K562 (cell line): ENCODE results near the gene AP2A2. TPM values are rescaled to one million over a fixed set of nuclear protein-coding genes. Genes with fewer than 3 reads are reported as not detected.

ENCODE experiments used
- ATAC-seq: fragments of 200-7000 bp; cut with Tn5 transposase; 3 replicates; pipeline ENCODE4 v1.9.1; 2020; ENCODE audit warnings: moderate library complexity
- BruUV-seq: library from RNA; stranded (reverse); fragments of 400-500 nt; replicated peaks from 2 replicates; lab custom pipeline; 2021; lab: Mats Ljungman, UMichigan
- CTCF ChIA-PET: fragments of 300-600 bp; formaldehyde crosslinking; extraction: SDS; loops from one replicate; lab custom pipeline; 2021; ENCODE audit warnings: low intra/inter-chr PET ratio; lab: Yijun Ruan, JAX
- POLR2A ChIA-PET: fragments of 300-600, 350-650 bp; sonication (Branson Sonifier 250); formaldehyde crosslinking; extraction: SDS; loops from one replicate; lab custom pipeline; 2021; ENCODE audit warnings: antibody characterized with exemption, inconsistent platforms; lab: Yijun Ruan, JAX
- DNase-seq, 4 experiments: peaks; one replicate each; pipeline versions ENCODE4 v3.0.0 to v3.0.0-alpha.2; 2011 to 2018; ENCODE audit warnings: low spot score in 3 of 4, mixed read lengths in 3 of 4; ENCODE audit errors: extremely low read depth in 1 of 4
- FAIRE-seq: peaks from 2 replicates; lab custom pipeline; 2011; peaks lifted over from hg19 to GRCh38; lab: Jason Lieb, UNC
- H2AFZ ChIP-seq: 2 replicates; pipeline ENCODE4 v1.6.0; 2011; ENCODE audit warnings: low read depth, low read length, control low read depth, inconsistent platforms
- H3K27ac ChIP-seq: fragments of 200-600 bp; 3 replicates; pipeline ENCODE4 v1.8.0; 2011; ENCODE audit warnings: low read depth, mild to moderate bottlenecking, control low read depth, inconsistent platforms, low read length, moderate library complexity, mixed read lengths; ENCODE audit errors: extremely low read depth
- H3K27me3 ChIP-seq, 2 experiments: fragments of 300-600 bp in 1 of 2; 2 replicates in 1 of 2; 3 replicates in 1 of 2; pipeline versions ENCODE4 v1.6.0 to v1.8.0; 2011; ENCODE audit warnings: inconsistent platforms in 2 of 2, low read length in 2 of 2, mild to moderate bottlenecking in 1 of 2, mixed read lengths in 1 of 2, moderate library complexity in 1 of 2; ENCODE audit not compliant: control insufficient read depth in 2 of 2, insufficient read depth in 2 of 2
- H3K36me3 ChIP-seq: fragments of 300-600 bp; 3 replicates; pipeline ENCODE4 v1.8.0; 2011; ENCODE audit warnings: mild to moderate bottlenecking, low read length, inconsistent platforms; ENCODE audit not compliant: control insufficient read depth, insufficient read depth
- H3K4me1 ChIP-seq, 2 experiments: fragments of 200-600 bp in 1 of 2; replicated peaks in 1 of 2; 2 replicates in 1 of 2; 3 replicates in 1 of 2; pipeline versions ENCODE4 v1.5.1 to v1.8.0; 2011; ENCODE audit warnings: inconsistent platforms in 2 of 2, low read length in 2 of 2, mild to moderate bottlenecking in 1 of 2, mixed read lengths in 1 of 2, moderate library complexity in 1 of 2; ENCODE audit not compliant: control insufficient read depth in 2 of 2, insufficient read depth in 2 of 2
- H3K4me2 ChIP-seq: 2 replicates; pipeline ENCODE4 v1.6.1; 2011; ENCODE audit warnings: low read length, control low read depth, inconsistent platforms, mixed read lengths; ENCODE audit not compliant: insufficient read depth
- H3K4me3 ChIP-seq: fragments of 200-600 bp; sonication (generic), shearing (Covaris generic); 2 replicates; pipeline ENCODE4 v1.5.1; 2016; ENCODE audit warnings: control low read depth, inconsistent platforms
- H3K79me2 ChIP-seq: fragments of 200-600 bp; 3 replicates; pipeline ENCODE4 v1.8.0; 2011; ENCODE audit warnings: low read length, inconsistent platforms; ENCODE audit not compliant: control insufficient read depth, insufficient read depth
- H3K9ac ChIP-seq, 2 experiments: 2 replicates each; pipeline versions ENCODE4 v1.6.0 to v1.6.1; 2011; ENCODE audit warnings: low read depth in 2 of 2, low read length in 2 of 2, control low read depth in 1 of 2, inconsistent platforms in 1 of 2, mild to moderate bottlenecking in 1 of 2, mixed read lengths in 1 of 2; ENCODE audit not compliant: insufficient read depth in 1 of 2
- H3K9me1 ChIP-seq: one replicate; pipeline ENCODE4 v1.6.0; 2011; ENCODE audit warnings: inconsistent platforms, mild to moderate bottlenecking, low read length, moderate library complexity; ENCODE audit not compliant: control insufficient read depth, insufficient read depth
- H3K9me3 ChIP-seq: replicated peaks from 2 replicates; pipeline ENCODE4 v1.5.1; 2011; ENCODE audit warnings: low read depth, low read length, inconsistent platforms; ENCODE audit not compliant: control insufficient read depth, insufficient read depth
- H4K20me1 ChIP-seq: replicated peaks from 2 replicates; pipeline ENCODE4 v1.6.1; 2011; ENCODE audit warnings: low read length, inconsistent platforms, mixed read lengths; ENCODE audit not compliant: control insufficient read depth, insufficient read depth
- CBX1 ChIP-seq: sonication (generic); IDR thresholded peaks from 2 replicates; pipeline ENCODE4 v1.6.1; 2016; ENCODE audit warnings: antibody characterized with exemption, low read depth, mild to moderate bottlenecking
- CREB3L1 ChIP-seq: fragments of 450-650 bp; IDR thresholded peaks from 2 replicates; pipeline ENCODE4 v1.6.1; 2014; ENCODE audit warnings: low read depth, mild to moderate bottlenecking, moderate library complexity, borderline replicate concordance
- GMEB1 ChIP-seq: fragments of 250-450 bp; sonication (Bioruptor Pico); IDR thresholded peaks from 2 replicates; pipeline ENCODE4 v1.4.0; 2020; ENCODE audit warnings: mild to moderate bottlenecking
- RB1 ChIP-seq: fragments of 450-650 bp; IDR thresholded peaks from 2 replicates; pipeline ENCODE4 v1.6.1; 2017; ENCODE audit warnings: low read depth, mild to moderate bottlenecking
- TSHZ1 ChIP-seq: fragments of 250-450 bp; sonication (Bioruptor Pico); IDR thresholded peaks from 2 replicates; pipeline ENCODE4 v1.4.0; 2020; ENCODE audit warnings: mild to moderate bottlenecking, moderate library complexity
- VEZF1 ChIP-seq: fragments of 200-800 bp; sonication (Bioruptor generic); IDR thresholded peaks from 2 replicates; pipeline ENCODE4 v1.6.1; 2017; ENCODE audit warnings: missing genetic modification characterization, missing compliant biosample characterization
- ZBTB34 ChIP-seq: fragments of 250-450 bp; sonication (Bioruptor Pico); IDR thresholded peaks from 2 replicates; pipeline ENCODE4 v1.8.0; 2021; ENCODE audit warnings: mild to moderate bottlenecking, moderate library complexity
- ZC3H8 ChIP-seq: fragments of 450-650 bp; IDR thresholded peaks from 2 replicates; pipeline ENCODE4 v1.6.1; 2017
- ZNF217 ChIP-seq: sonication (generic); formaldehyde crosslinking; IDR thresholded peaks from 2 replicates; pipeline ENCODE4 v1.8.0; 2022; ENCODE audit warnings: mild to moderate bottlenecking, missing genetic modification reagents
- ZNF277 ChIP-seq: fragments of 250-450 bp; sonication (Bioruptor Pico); IDR thresholded peaks from 2 replicates; pipeline ENCODE4 v1.8.0; 2022; ENCODE audit warnings: inconsistent platforms, mild to moderate bottlenecking, moderate library complexity, borderline replicate concordance
- ZNF384 ChIP-seq: IDR thresholded peaks from 2 replicates; pipeline ENCODE4 v1.6.1; 2012; ENCODE audit warnings: low read depth, low read length, improper control_type of control experiment
- WGBS: fragments of 100-300 bp; shearing (Covaris generic); methylation state at CpG from one replicate; pipeline ENCODE4 v1.1.6; 2016; ENCODE audit warnings: low coverage, mixed read lengths; ENCODE audit not compliant: insufficient coverage; ENCODE audit errors: missing lambda C conversion rate; 5-methylcytosine and 5-hydroxymethylcytosine counted together
- in situ Hi-C: fragments of 300-500 bp; cut with MboI; formaldehyde crosslinking; loops from 4 replicates; pipeline ENCODE4 v1.15.0; 2018; ENCODE audit warnings: inconsistent platforms, mixed read lengths
- intact Hi-C: fragments of 100-400 bp; cut with micrococcal nuclease; formaldehyde crosslinking; loops from 2 replicates; pipeline ENCODE4 v1.14.2; 2022
- polyA plus RNA-seq, 8 experiments: library from polyadenylated mRNA; depleted of rRNA in 4 of 8; stranded (reverse) in 5 of 8; unstranded in 3 of 8; fragments of >200 nt; fragmentation: Nextera tagmentation in 2 of 8; fragmentation: Illumina TruSeq in 1 of 8; extraction: Ambion mirVana in 2 of 8; extraction: Trizol in 1 of 8; gene quantifications; 2 replicates each; pipeline versions ENCODE4 v1.2.1 to v1.2.3, GENCODE V29; 2011 to 2014; ENCODE audit warnings: inconsistent platforms in 1 of 8, missing spikeins in 1 of 8
- total RNA-seq, 7 experiments: library from RNA; depleted of rRNA in 6 of 7; stranded (reverse); fragments of >200 nt in 6 of 7; fragmentation: Illumina TruSeq in 2 of 7; extraction: Trizol in 2 of 7; gene quantifications; 2 replicates each; pipeline versions ENCODE4 v1.2.1 to v1.2.3, GENCODE V29; 2011 to 2021; ENCODE audit warnings: low replicate concordance in 1 of 7

The AP2A2 gene
- total and polyA plus RNA-seq, 9 of the 15 experiments (the other 6 are each of a cell fraction or from before 2014, with no cell fraction given): 0.69 to 41.7 (median 15.2) TPM

- ATAC-seq (no peak), FAIRE-seq (no peak), DNase-seq (no peak)
- intact Hi-C loops: no loop called here
- no peaks in the 10 kb centered on the region for H3K79me2 ChIP-seq
- no TSS peak for BruUV-seq
- ChIA-PET CTCF (no interaction called here), POLR2A (interaction anchor here (1.0 kb wide), 1 partner anchor 56 kb away, joined by 3 read pairs; the partner anchor contains the start of gene TSPAN4)
- no peak overlapping the region; a peak in 1 of 4 replicates for H3K9ac ChIP-seq
- 92% methylated on average over 11 of the region's 11 CpGs for WGBS
- H3K9me1 ChIP-seq: peaks cover 3% of the 10 kb centered on the region
- peaks cover 77% of the 10 kb centered on the region for H3K36me3 ChIP-seq
- H2AFZ ChIP-seq: no peak overlapping the region
- H3K27ac ChIP-seq: no peak overlapping the region
- no peaks in the 10 kb centered on the region for H3K27me3 ChIP-seq
- peaks cover 0 to 49% of the 10 kb centered on the region in 2 experiments; a peak in 1 of 5 replicates for H3K4me1 ChIP-seq
- H3K4me2 ChIP-seq: no peak overlapping the region
- no peak overlapping the region for H3K4me3 ChIP-seq
- no peaks in the 10 kb centered on the region; the same call in 1 of the 2 replicates for H4K20me1 ChIP-seq
- H3K9me3 ChIP-seq: no peaks in the 10 kb centered on the region
- in situ Hi-C loops: no loop called here
- no peak for TF ChIP-seq RB1
- no peak for TF ChIP-seq ZNF384
- TF ChIP-seq ZNF277 (CRISPR knock-in tag): no peak
- no peak for TF ChIP-seq ZNF217
- TF ChIP-seq ZBTB34 (CRISPR knock-in tag): no peak
- TF ChIP-seq VEZF1 (CRISPR knock-in tag): no peak
- TF ChIP-seq CBX1: no peak
- TF ChIP-seq GMEB1: no peak
- TF ChIP-seq CREB3L1: no peak
- TF ChIP-seq TSHZ1 (CRISPR knock-in tag): no peak
- no peak for TF ChIP-seq ZC3H8
Measured at GRCh38 chr11:899724-900123, 25.9 kb upstream of the AP2A2 start.
